ENCODE data around the gene BAIAP2. TPM values are rescaled to one million over a fixed set of nuclear protein-coding genes. Genes with fewer than 3 reads are reported as not detected.

The BAIAP2 gene
- total and polyA plus RNA-seq, 9 donors: 12.0 to 80.6 (median 23.2) TPM

DNA sequence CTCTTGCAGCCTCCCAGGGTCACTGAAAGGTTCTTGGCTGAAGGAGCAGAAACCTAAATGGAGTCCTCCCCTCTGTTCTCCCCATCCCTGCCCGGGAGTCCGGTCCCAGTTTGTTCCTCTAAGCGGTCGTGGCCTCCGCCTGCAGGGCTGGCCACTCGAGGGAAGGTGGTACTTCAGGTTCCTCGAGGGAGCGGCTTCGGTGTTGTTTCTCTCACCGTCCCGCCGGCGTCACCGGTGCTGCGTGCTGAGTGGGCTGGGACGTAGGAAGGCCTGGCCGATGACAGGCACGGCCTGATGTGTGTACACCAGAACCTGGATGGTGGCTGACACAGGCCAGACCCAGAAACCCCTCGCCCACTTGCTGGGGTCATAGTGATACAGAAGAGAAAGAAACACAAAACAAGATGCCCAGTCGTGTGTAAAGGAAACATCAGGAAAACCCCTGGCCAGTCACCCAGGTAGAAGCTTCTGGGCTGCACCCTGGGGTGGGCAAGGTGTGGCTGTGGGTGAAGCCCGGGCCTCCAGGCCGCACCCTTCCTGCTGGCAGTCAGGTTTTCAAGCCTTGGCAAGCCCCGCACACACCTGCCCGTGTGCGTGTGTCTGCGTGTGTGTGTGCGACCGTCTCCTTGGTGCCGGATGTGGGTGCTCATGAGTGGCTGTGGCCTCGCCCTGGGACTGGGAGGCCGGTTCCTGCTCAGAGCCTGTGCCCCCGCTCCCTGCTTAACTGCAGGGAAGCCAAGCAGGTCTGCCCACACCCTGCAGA lies 52.0 kb downstream of the BAIAP2 start:
- 89 to 90% (median 90%) methylated on average over 32 of the region's 32 CpGs for WGBS, 3 donors
- H3K27me3 ChIP-seq: no peaks in the 10 kb centered on the region
- TF ChIP-seq EP300 (IDR thresholded peaks at IDR 0.05): no peak
- no peak for TF ChIP-seq POLR2A (IDR thresholded peaks at IDR 0.05)
- TF ChIP-seq, protein P1, sequence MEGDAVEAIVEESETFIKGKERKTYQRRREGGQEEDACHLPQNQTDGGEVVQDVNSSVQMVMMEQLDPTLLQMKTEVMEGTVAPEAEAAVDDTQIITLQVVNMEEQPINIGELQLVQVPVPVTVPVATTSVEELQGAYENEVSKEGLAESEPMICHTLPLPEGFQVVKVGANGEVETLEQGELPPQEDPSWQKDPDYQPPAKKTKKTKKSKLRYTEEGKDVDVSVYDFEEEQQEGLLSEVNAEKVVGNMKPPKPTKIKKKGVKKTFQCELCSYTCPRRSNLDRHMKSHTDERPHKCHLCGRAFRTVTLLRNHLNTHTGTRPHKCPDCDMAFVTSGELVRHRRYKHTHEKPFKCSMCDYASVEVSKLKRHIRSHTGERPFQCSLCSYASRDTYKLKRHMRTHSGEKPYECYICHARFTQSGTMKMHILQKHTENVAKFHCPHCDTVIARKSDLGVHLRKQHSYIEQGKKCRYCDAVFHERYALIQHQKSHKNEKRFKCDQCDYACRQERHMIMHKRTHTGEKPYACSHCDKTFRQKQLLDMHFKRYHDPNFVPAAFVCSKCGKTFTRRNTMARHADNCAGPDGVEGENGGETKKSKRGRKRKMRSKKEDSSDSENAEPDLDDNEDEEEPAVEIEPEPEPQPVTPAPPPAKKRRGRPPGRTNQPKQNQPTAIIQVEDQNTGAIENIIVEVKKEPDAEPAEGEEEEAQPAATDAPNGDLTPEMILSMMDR (IDR thresholded peaks at IDR 0.05): no peak
- H3K9me3 ChIP-seq: no peaks in the 10 kb centered on the region
- H3K4me3 ChIP-seq: no peak overlapping the region
- H3K4me1 ChIP-seq (ENCODE audit: insufficient read depth): no peaks in the 10 kb centered on the region
- H3K27ac ChIP-seq: no peak overlapping the region
- DNase-seq: no peak
- no peaks in the 10 kb centered on the region for H3K36me3 ChIP-seq
- intact Hi-C loops (cut with DNase I): no loop called here

DNA sequence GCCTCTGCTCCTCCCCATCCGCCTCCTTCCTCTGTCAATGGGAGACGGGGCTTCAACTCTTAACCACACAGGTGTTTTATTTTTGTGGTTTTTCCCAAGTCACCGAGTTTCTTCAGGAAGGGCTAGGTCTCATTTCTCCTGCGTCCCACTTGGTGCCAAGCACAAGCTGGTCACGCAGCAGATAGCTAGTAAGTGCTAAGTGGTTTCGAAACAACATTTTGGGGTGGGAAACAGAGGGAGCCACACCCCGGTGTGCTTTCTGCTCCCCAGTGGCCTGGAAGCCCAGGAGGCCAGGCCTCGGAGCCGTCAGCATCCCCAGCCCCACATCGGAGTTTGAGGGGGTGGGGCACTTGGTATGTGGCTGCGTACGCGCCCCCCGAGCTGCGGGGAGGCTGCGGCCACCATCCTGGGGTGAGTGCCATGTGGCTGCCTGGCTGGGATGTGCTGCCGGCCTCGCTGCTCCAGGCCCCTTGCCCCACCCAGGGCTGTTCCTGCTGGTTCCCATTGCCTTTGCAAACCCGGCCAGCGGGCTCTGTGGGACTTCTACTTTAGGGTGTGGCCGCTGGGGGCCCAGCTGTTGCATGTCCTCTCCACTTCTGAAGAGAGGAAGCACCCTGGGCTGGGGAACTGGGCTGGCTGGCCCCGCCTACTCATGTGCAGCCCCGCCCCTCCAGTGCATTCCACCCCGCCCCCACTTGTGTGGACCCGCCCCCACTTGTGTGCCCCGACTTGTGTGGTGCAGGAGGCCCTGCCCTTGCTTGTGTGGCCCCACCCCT lies 55.6 kb downstream of the BAIAP2 start:
- no peak for DNase-seq
- intact Hi-C loops (cut with DNase I): no loop called here
- TF ChIP-seq, protein P1 (IDR thresholded peaks at IDR 0.05): no peak
- TF ChIP-seq EP300 (IDR thresholded peaks at IDR 0.05) (no peak), POLR2A (IDR thresholded peaks at IDR 0.05) (no peak)
- Histone ChIP-seq H3K9me3 (no peaks in the 10 kb centered on the region), H3K4me1 (ENCODE audit: insufficient read depth) (peaks cover 4% of the 10 kb centered on the region), H3K36me3 (no peaks in the 10 kb centered on the region), H3K27me3 (no peaks in the 10 kb centered on the region), H3K4me3 (no peak overlapping the region), H3K27ac (no peak overlapping the region)
- WGBS, 3 donors: 83 to 89% (median 85%) methylated on average over 23 to 26 of the region's 26 CpGs

DNA sequence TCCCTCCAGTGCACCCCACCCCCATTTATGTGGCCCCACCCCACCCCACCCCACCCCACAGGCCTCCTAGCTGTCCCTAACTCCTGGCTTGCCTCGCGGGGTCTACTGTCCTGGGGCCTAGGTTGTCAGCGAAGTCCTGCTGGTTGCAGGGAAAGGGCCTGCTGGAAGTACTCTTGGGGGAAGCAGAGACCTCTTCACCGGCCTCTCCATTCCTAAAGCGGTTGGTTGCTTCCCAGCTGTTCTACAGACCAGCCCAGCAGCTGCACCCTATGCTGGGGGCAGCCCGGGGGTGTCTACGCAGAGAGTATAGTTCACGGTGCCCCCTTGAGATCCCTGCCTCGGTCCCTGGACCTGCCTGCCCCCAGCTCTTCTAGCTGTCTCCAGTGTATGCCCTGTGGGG lies 56.2 kb downstream of the BAIAP2 start:
- TF ChIP-seq EP300 (IDR thresholded peaks at IDR 0.05): no peak
- TF ChIP-seq, protein P1 (IDR thresholded peaks at IDR 0.05): no peak
- no peak for TF ChIP-seq POLR2A (IDR thresholded peaks at IDR 0.05)
- intact Hi-C loops (cut with DNase I): no loop called here
- DNase-seq: no peak
- Histone ChIP-seq H3K27ac (no peak overlapping the region), H3K4me3 (no peak overlapping the region), H3K36me3 (no peaks in the 10 kb centered on the region), H3K4me1 (ENCODE audit: insufficient read depth) (peaks cover 4% of the 10 kb centered on the region), H3K27me3 (no peaks in the 10 kb centered on the region), H3K9me3 (no peaks in the 10 kb centered on the region)
- 81 to 88% (median 82%) methylated on average over 8 to 9 of the region's 9 CpGs for WGBS, 3 donors

DNA sequence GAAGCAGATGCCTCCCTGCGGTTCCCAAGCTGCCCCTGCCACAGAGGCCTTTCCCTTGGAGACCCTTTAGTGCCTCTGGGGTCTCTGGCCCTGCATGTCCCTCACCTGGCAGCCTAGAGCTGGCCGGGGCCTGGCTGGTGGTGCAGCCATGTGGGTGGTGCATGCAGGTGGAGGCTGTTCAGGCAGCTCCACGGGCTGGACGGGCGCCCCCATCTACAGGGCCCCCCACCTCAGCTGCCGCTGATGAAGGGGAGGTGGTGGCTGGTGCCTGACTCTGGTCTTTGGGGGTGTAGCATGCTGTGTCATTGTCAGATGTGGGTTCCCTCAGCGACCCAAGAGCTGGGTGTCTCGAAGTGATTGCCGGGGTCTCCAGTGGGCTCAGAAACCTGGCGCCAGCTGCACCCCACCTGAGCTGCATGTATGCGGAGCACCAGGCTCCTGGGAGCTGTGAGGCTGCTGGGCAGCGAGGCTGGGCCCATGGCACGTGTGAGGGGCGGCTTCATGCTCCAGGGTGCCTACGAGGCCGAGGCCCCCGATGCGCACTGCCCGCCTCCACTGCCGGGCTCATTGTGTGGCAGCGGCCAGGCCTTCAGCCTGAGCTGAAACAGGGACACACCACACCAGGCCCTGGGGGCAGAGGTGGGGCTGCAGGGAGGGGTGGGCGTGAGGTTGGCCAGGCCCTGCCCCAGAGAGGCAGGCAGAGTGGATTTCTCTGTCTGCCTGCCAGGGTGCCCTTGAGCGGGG lies 57.0 kb downstream of the BAIAP2 start:
- Histone ChIP-seq H3K4me1 (ENCODE audit: insufficient read depth) (peaks cover 4% of the 10 kb centered on the region), H3K27ac (no peak overlapping the region), H3K36me3 (no peaks in the 10 kb centered on the region), H3K9me3 (no peaks in the 10 kb centered on the region), H3K4me3 (no peak overlapping the region), H3K27me3 (no peaks in the 10 kb centered on the region)
- intact Hi-C loops (cut with DNase I): no loop called here
- no peak for DNase-seq
- 90 to 94% (median 91%) methylated on average over 18 to 23 of the region's 23 CpGs for WGBS, 3 donors
- TF ChIP-seq EP300 (IDR thresholded peaks at IDR 0.05) (no peak), POLR2A (IDR thresholded peaks at IDR 0.05) (no peak)
- TF ChIP-seq, protein P1 (IDR thresholded peaks at IDR 0.05): no peak
